H1 (cell line): Measurements from ENCODE around the gene DCBLD2. TPM values are rescaled to one million over a fixed set of nuclear protein-coding genes. Genes with fewer than 3 reads are reported as not detected.

Source experiments
- HDAC6 ChIP-seq: IDR thresholded peaks from one replicate; pipeline ENCODE4 v1.7.1; 2012; ENCODE audit warnings: low read depth, mild to moderate bottlenecking, inconsistent platforms, low read length, moderate library complexity
- TBP ChIP-seq: IDR thresholded peaks from 2 replicates; pipeline ENCODE4 v1.6.1; 2011; ENCODE audit warnings: low read depth, low read length, improper control_type of control experiment
- TEAD4 ChIP-seq: IDR thresholded peaks from 2 replicates; pipeline ENCODE4 v1.6.1; 2012; ENCODE audit warnings: low read depth, low read length, inconsistent platforms, mixed read lengths
- polyA plus RNA-seq, 7 experiments: library from polyadenylated mRNA; depleted of rRNA in 3 of 7; stranded (reverse) in 5 of 7; unstranded in 2 of 7; fragments of >200 nt in 5 of 7; fragments of 200-250 nt in 2 of 7; gene quantifications; 1 replicate in 5 of 7; 2 replicates in 1 of 7; 4 replicates in 1 of 7; pipeline versions ENCODE4 v1.2.1 to v1.2.3, GENCODE V29; 2011 to 2013; ENCODE audit warnings: missing spikeins in 2 of 7, mixed read lengths in 2 of 7
- total RNA-seq: library from RNA; stranded (reverse); fragmentation: NEBNext Ultra II Directional; extraction: Animal tissue kit (Norgen Biotek cat#: 25700); gene quantifications from 2 replicates; pipeline ENCODE4 v1.2.1, GENCODE V29; 2021
- TF ChIP-seq, protein P1 (sequence below), 3 experiments: IDR thresholded peaks; 1 replicate in 2 of 3; 2 replicates in 1 of 3; pipeline versions ENCODE4 v1.5.1 to v1.6.1; 2011; ENCODE audit warnings: low read length in 3 of 3, mild to moderate bottlenecking in 3 of 3, inconsistent platforms in 2 of 3, low read depth in 1 of 3, moderate library complexity in 1 of 3; ENCODE audit not compliant: insufficient read depth in 1 of 3; ENCODE audit errors: control extremely low read depth in 1 of 3

DCBLD2 gene
- total and polyA plus RNA-seq, 2 of the 8 experiments (the other 6 are each of a cell fraction or from before 2014, with no cell fraction given): 19.6 to 63.8 TPM

DNA sequence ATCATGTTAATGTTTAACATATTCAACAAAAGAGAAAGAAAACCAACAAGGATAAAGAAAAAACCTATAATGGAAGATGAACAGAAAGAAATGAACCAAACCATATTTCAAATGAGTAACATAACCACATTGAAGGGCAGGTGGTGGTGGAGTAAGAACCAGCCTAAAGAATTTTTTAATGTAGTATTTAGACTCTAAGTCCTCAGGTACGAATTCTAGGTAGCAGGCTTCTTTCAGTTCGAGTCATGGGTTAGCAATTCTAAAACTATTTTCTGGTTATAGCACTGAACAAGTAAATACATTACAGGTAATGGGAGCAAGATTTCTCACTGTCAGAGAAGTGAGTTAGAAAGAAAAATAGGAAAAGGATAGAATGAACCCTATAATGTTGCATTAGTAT, 24.4 kb downstream of the DCBLD2 start (continued):
- TF ChIP-seq HDAC6 (no peak), TEAD4 (no peak), TBP (no peak)
- TF ChIP-seq, protein P1, sequence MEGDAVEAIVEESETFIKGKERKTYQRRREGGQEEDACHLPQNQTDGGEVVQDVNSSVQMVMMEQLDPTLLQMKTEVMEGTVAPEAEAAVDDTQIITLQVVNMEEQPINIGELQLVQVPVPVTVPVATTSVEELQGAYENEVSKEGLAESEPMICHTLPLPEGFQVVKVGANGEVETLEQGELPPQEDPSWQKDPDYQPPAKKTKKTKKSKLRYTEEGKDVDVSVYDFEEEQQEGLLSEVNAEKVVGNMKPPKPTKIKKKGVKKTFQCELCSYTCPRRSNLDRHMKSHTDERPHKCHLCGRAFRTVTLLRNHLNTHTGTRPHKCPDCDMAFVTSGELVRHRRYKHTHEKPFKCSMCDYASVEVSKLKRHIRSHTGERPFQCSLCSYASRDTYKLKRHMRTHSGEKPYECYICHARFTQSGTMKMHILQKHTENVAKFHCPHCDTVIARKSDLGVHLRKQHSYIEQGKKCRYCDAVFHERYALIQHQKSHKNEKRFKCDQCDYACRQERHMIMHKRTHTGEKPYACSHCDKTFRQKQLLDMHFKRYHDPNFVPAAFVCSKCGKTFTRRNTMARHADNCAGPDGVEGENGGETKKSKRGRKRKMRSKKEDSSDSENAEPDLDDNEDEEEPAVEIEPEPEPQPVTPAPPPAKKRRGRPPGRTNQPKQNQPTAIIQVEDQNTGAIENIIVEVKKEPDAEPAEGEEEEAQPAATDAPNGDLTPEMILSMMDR (IDR thresholded peaks at IDR 0.05; ENCODE audit: control extremely low read depth in 1 of 3, insufficient read depth in 1 of 3, low read depth in 1 of 3, low read length in 3 of 3): no peak
- TF ChIP-seq, all 59 proteins: peak for 0
